ENCODE results near the gene TBC1D14.

- TF ChIP-seq POLR2A (IDR thresholded peaks at IDR 0.05; ENCODE audit: low read depth, low read length): no peak
- TF ChIP-seq POLR2AphosphoS5 (IDR thresholded peaks at IDR 0.05; ENCODE audit: low read depth, low read length): no peak
- TF ChIP-seq TAF1 (IDR thresholded peaks at IDR 0.05; ENCODE audit: low read depth, low read length): no peak
- TF ChIP-seq SPI1 (IDR thresholded peaks at IDR 0.05; ENCODE audit: low read depth, low read length): no peak
These were observed 41.2 kb upstream of the TBC1D14 start for GRCh38 chr4:6868386-6868785.

Data from GM12891 (cell line).